H1 (cell line): ENCODE measurements around the gene CSH1. TPM values are rescaled to one million over a fixed set of nuclear protein-coding genes. Genes with fewer than 3 reads are reported as not detected.

Experiments
- CBX5 ChIP-seq: fragments of 300-800, 300-1000 bp; sonication (generic); IDR thresholded peaks from 2 replicates; pipeline ENCODE4 v1.7.1; 2016; ENCODE audit warnings: antibody characterized with exemption, low read length, low read depth
- CHD7 ChIP-seq: fragments of 300-600 bp; sonication (generic); IDR thresholded peaks from 2 replicates; pipeline ENCODE4 v1.7.1; 2012; ENCODE audit warnings: low read length, moderate library complexity, mild to moderate bottlenecking, inconsistent platforms; ENCODE audit not compliant: insufficient replicate concordance
- GTF2F1 ChIP-seq: IDR thresholded peaks from 2 replicates; pipeline ENCODE4 v1.6.1; 2012; ENCODE audit warnings: low read depth, low read length, improper control_type of control experiment, borderline replicate concordance
- KDM4A ChIP-seq: IDR thresholded peaks from one replicate; pipeline ENCODE4 v1.7.1; 2012; ENCODE audit warnings: low read depth, mild to moderate bottlenecking, moderate library complexity, low read length, inconsistent platforms; ENCODE audit not compliant: severe bottlenecking
- NRF1 ChIP-seq: IDR thresholded peaks from 2 replicates; pipeline ENCODE4 v1.6.1; 2011; ENCODE audit warnings: mild to moderate bottlenecking, low read depth, low read length, improper control_type of control experiment
- PHF8 ChIP-seq: fragments of 200-600 bp; sonication (generic); conservative IDR thresholded peaks from 2 replicates; pipeline ENCODE4 v1.7.1; 2012; ENCODE audit warnings: low read depth, mild to moderate bottlenecking, inconsistent platforms, low read length, moderate library complexity
- SP2 ChIP-seq: IDR thresholded peaks from 2 replicates; pipeline ENCODE4 v1.6.1; 2012; ENCODE audit warnings: mild to moderate bottlenecking, low read length, inconsistent platforms
- SP4 ChIP-seq: IDR thresholded peaks from 2 replicates; pipeline ENCODE4 v1.6.1; 2012; ENCODE audit warnings: low read length, inconsistent platforms
- TBP ChIP-seq: IDR thresholded peaks from 2 replicates; pipeline ENCODE4 v1.6.1; 2011; ENCODE audit warnings: low read depth, low read length, improper control_type of control experiment
- YY1 ChIP-seq: IDR thresholded peaks from 2 replicates; pipeline ENCODE4 v1.6.1; 2011; ENCODE audit warnings: low read depth, mild to moderate bottlenecking, low read length
- polyA plus RNA-seq, 7 experiments: library from polyadenylated mRNA; depleted of rRNA in 3 of 7; stranded (reverse) in 5 of 7; unstranded in 2 of 7; fragments of >200 nt in 5 of 7; fragments of 200-250 nt in 2 of 7; gene quantifications; 1 replicate in 5 of 7; 2 replicates in 1 of 7; 4 replicates in 1 of 7; pipeline versions ENCODE4 v1.2.1 to v1.2.3, GENCODE V29; 2011 to 2013; ENCODE audit warnings: missing spikeins in 2 of 7, mixed read lengths in 2 of 7
- total RNA-seq: library from RNA; stranded (reverse); fragmentation: NEBNext Ultra II Directional; extraction: Animal tissue kit (Norgen Biotek cat#: 25700); gene quantifications from 2 replicates; pipeline ENCODE4 v1.2.1, GENCODE V29; 2021

Gene CSH1
- total and polyA plus RNA-seq, 2 of the 8 experiments (the other 6 are each of a cell fraction or from before 2014, with no cell fraction given): 0.12 TPM; not detected in 1

GRCh38 chr17:63850401-63850800 is 46.0 kb downstream of the CSH1 start (continued):
- TF ChIP-seq CHD7 (no peak), PHF8 (no peak), SP4 (no peak), SP2 (no peak), GTF2F1 (no peak), CBX5 (no peak), NRF1 (no peak), KDM4A (no peak), YY1 (no peak), TBP (no peak)
- TF ChIP-seq, all 59 proteins: peak for 0
